HG03135 (cell line): ENCODE data around the gene RESP18.
"Not testable (repeated sequence)": the region's sequence is repeated elsewhere in the genome, so short reads cannot be mapped to it uniquely, and the experiment has no call there.

Experiments used
- ATAC-seq: cut with Tn5 transposase; IDR thresholded peaks from one replicate; pipeline ENCODE4 v1.9.1; 2021; ENCODE audit warnings: mild to moderate bottlenecking, moderate library complexity; ENCODE audit not compliant: unreplicated experiment

Gene RESP18

DNA sequence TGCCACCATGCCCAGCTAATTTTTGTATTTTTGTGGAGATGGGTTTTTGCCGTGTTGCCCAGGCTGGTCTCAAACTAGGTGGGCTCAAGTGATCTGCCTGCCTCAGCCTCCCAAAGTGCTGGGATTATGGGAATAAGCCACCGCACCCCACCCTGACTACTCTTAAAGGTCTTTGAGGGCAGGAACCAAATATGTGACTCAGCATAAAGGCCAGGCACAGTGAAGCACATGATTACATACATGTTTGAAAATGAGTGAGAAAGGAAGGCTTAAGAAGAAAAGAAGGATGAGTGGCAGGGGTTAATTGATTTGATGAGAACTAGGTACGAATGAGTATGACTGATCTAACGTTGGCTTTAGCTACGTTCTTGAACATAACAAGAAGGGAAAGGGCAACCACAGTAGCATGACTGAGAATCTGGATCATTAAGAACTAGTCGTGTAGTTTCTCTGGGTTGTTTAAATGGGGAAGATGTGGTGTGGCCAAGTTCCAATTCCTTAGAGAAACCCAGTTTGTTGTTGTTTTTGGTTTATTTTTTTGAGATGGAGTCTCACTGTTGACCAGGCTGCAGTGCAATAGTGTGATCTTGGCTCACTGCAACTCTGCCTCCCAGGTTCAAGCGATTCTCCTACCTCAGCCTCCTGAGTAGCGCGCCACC is 6.8 kb downstream of the RESP18 start:
- no peak for ATAC-seq

DNA sequence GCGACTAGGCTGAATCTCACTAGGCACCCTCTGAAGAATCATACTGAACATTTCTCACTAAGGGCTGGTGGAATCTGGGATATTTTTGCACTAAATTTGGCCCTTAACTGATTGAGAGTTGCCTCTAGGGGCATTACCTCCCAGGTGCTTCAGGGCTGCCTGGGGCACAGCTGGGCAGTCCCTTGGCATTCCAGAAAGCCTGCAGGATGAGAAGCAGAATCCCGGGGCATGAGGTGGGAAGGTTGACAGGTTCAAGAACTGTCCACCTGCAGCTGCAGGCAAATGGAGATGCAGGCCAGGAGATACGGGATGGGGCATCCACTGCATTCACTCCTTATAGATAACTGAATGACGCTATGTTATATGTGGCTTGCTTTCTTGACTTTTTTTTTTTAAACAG is 7.4 kb downstream of the RESP18 start:
- ATAC-seq = no peak

DNA sequence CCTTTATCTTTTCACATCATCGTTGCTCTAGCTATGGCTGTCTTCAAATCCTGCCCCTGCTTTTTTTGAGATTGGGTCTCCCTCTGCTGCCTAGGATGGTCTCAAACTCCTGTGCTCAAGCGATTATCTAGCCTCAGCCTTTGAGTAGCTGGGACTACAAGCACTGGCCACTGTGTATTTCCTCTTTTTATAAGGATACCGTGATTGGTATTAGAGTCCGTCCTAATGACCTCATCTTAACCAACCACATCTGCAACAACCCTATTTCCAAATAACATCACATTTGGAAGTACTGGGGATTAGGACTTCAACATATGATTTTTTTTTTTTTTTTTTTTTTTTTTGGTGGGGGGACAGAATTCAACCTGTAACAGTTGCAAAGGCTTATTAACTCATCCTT is 9.1 kb downstream of the RESP18 start:
- ATAC-seq = no peak

DNA sequence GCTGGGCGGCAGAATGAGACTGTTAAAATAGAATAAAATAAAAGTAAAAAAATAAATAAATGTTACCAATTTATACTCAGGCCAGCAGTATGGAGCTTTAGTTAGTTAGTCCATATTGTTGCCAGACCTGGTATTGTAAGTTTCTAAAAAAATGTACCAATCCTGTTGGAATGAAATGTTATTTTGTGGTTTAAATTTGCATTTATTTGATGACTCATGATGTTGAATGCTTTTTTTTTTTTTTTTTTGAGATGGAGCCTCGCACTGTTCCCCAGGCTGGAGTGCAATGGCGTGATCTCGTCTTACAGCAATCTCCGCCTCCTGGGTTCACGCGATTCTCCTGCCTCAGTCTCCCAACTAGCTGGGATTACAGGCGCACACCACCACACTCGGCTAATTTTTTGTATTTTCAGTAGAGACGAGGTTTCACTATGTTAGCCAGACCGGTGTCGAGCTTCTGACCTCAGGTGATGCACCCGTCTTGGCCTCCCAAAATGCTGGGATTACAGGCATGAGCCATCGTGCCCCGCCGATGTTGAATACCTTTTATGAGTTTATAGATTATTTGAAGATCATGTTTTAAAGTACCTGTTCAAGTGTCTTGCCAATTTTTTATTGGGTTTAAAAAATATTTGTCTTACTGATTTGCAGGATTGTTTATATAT is 17.6 kb downstream of the RESP18 start:
- ATAC-seq = no peak

DNA sequence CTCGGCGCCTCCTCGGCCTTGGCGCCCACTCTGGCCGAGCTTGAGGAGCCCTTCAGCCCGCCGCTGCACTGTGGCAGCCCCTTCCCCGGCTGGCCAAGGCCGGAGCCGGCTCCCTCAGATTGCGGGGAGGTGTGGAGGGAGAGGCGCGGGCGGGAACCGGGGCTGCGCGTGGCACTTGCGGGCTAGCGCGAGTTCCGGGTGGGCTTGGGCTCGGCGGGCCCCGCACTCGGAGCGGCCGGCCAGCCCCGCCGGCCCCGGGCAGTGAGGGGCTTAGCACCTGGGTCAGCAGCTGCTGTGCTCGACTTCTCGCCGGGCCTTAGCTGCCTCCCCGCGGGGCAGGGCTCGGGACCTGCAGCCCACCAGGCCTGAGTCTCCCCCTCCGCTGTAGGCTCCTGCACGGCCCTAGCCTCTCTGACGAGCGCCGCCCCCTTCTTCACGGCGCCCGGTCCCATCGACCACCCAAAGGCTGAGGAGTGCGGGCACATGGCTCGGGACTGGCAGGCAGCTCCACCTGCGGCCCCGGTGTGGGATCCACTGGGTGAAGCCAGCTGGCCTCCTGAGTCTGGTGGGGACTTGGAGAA is 19.8 kb downstream of the RESP18 start:
- not testable (repeated sequence) for ATAC-seq

DNA sequence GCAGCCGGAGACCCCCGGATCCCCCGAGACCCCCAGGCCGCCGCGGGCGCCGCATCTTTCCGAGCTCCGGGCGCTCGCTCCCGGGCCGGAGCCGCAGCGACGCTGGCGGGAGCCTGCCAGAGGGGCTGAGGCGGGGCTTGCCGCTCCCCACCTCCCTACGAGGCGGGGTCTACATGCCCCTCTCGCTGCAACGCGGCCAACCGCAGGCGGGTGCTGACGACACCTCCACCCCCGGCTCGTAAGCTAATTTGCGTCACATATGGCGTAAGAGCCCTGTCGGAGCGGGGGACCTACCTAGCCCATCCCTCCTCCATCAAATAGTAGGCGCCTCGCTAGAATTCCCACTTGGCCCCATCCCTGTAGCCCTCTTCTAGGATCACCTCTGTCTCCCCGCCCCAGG is 23.3 kb downstream of the RESP18 start, which contains the start of gene PTPRN:
Gene PTPRN (minus strand): TSS at position 124 of the 400 bp plus-strand sequence. CDS start 69 bp downstream, at position 55.
- ATAC-seq = no peak

DNA sequence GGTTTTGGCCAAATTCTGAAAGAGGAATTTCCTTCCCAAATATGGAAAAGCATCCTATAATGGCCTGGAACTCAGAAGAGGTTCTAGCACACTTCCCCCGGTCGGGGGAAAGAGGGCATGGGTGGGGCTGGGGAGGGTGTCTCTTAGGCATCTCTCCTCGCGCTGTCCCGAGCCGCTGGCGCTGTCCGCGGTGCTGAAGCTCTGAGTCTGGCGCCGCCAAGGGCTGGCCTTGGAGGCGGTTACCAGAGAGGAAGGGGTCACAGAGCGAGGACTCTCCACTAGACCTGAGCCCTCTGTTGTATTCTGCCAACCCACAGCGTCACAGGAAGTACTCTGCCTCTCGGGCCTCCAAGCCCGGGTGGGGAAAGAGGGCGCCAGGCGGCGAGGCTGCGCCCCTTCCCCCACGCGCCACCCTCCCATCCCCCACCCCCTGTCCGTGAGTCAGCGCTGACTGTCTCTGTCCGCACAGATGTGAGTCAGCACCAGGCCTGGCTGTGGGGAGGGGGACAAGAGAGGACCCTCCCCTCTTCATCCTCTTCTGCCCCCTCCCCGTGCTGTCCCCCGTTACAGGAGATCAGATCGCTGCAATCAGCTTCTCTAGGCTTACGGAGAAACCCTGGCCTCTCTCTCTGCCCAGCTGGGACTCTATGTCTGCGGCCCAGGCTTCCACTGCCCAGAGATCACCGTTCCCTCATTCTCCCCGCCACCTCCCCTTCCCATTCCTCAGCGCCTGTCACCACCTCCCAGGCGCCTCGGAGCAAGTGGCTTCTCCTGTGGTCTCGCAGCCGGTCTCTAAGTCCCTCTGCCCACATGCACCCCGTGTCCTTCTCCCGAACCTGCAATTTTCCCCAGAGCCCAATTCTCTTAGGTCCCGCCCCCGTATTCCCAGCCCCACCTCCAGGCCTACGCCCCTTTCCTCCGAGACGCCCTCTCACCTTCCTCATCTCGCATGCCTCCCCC is 24.1 kb downstream of the RESP18 start:
- ATAC-seq = no peak

DNA sequence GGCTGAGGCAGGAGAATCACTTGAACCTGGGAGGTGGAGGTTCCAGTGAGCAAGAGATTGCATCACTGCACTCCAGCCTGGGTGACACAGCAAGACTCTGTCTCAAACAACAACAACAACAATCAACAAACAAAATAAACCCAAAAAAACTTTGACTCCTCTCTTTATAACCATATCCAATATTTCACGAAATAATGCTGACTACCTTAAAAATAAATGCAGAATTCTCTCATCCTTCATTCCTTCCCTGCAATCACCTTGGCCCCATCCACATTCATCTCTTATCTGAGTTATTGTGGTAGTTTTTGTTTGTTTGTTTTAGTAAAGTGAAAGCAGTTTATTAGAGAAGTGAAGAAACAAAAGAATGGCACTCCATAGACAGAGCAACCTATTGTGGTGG is 26.5 kb downstream of the RESP18 start:
- ATAC-seq = no peak

DNA sequence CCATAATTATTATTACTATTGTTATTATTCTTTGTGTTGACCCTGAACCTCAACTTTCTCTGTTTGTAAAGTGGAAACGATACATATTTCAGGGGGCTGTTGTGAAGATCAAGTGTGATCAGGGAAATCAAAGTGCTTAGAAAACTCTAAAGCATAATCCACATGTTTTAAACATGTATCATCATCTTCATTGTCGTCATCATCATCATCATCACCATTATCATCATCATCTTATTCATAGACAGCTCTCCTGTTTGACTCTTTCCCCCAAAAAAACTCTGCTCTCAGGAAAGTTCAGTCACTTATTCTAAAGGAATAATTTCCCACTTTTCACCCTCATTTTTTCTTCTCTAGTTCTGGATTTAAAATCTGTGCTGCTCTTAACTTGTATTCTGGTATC is 28.3 kb downstream of the RESP18 start:
- no peak for ATAC-seq

DNA sequence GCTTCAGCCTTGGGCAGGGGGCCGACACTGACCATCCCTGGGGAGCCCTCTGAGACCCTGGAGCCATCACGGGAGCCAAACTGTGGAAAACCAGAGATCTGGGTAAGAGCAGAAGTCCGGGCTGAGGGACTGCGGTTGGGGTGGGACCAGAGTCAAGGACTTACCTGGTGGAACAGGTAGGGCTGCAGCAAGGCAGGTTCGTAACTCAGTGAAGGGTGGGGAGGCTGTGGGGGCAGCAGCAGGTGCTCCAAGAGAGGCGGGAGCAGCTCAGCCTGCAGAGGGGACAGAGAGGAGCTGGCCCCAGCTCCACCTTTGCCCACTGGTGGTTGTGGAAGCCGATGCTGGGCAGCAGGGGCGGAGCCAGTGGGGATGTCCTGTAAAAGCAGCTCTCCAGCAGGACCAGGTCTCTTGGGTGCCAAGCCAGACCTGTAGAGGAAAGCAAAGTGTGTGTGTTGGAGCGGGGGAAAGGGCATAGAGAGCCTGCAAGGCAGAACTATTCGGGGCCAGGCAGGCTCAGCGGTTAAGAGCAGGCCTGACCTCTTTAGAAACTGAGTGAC is 30.1 kb downstream of the RESP18 start:
- ATAC-seq = no peak

DNA sequence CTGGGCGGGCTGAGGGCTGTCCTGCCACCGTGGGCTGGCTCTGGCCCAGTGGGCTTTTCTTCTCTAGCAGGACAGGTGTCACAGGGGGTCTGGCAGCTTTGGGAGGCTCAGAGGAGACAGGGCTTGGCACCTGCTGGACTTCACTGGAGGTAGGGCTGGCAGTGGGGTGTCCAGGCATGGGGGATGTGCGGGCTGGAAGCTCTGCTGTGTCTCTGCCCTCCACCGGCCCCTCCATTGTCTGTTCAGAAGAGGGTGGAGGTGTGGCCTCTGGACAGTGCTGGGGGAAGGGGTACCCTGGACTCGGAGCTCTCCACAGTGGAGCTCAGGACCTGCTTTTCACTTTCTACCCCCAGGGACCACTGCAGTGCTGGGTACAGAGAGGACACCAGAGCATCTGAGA is 32.5 kb downstream of the RESP18 start:
- no peak for ATAC-seq

DNA sequence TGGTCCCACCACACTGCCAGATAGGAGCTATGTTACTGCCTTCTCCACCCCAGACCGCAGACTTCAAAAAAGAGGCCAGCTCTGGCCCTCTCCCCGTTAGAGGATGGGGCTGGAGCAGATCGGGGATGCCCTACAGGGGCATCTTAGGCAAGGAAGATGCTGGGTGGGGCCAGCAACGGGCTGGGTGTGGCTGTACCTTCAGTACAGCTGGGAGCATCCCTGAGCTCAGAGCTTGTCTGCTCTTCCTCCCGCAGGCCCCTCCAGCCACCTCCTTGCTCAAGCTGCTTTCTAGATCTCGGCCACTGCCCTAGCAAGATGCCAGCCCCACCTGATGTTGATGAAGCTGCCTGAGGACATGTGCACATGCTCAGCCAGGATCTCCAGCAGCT is 33.2 kb downstream of the RESP18 start:
- ATAC-seq = no peak

DNA sequence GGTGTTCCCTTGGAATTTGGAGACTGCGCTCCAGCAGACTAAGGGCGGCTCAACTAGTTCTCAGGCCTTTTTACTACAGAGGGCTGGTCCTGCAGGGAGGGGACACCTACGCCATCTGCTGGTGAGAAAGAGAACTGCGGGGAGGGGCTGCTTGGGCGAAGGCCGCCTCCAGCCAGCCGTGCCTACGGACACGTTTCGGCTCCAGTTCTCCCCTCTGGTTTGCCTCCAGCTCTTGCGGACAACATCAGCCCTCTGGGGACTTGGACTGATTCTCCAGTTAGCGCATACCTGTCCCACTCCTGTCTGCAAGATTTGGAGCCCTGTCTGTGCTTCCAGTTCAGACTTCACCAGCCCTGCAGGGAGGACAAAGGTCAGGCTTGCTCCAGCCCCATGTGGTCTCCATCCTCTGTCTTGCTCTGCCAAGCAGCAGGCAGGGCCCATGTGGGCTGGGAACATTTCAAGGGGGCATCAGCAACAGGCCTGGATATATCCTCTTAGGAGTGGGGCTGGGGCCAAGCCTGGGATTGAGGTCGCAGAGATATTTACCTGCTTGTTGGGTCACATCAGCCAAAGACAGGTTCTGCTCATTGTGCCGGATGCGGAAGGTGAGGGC is 33.7 kb downstream of the RESP18 start:
- peak; percentile 37 for ATAC-seq

DNA sequence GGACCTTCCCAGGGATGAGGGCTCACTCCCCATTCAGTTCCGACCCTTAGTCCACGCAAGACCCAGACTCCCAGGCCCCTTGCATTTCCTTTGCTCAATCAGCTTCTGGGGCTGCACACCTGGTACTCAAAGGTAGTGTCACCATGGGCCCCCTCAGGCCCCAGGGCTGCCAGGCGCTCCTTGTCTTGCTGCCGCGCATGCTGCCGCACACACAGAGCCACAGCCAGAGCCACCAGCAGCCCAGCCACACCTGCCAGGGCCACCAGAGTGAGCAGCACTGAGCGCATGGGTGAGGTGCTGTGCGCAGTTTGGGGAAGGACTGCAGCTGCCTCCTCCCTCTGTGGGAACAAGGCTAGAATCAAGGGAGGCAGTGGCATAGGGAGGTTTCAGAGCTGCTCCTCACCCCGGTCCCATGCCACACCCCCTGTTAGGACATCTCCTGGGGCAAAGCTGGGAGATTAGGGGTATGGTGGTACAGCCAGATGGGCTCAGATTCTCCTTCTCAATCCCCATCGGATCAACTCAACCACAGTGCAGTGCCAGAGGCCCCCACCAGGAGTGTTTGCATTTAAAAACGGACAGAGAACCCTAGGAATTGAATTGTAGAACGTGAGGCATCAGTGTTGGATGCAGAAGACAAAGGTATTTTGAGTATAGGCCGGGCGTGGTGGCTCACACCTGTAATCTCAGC is 34.6 kb downstream of the RESP18 start:
- ATAC-seq = no peak

DNA sequence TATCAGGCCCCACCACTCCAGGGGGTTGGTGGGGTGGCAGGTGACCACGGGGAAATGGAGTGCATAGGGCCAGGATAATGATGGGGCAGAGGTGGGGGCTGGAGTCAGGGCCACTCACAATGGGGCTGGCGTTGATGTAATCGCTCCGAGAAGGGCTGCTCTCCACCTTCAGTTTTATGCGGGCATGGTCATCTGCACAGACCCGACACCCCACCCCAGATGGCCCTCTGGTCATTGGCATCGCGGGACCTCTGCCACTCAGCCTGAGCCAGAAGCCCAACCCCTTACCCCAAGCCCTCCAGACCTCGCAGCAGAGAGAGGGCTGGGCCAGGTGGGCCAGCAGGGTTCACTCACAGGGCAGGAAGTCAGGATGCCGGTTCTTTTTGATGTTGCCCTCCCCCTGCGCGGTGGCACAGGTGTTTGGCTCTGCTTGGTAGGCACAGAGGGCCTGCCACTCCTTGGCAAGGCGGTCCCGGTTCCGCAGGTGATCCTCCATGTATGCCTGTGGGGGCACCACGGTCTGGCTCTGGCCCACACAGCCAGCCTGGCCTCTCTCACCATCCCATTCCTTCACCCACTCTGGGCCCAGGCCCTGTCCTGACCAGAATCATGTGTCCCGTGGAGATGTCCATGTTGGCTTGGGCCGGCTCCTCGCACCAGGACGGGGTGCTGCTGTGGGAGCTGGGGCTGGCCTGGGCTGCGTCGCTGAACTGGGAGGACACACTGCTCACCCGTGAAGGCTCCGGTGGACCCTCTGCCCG is 35.7 kb downstream of the RESP18 start:
- no peak for ATAC-seq

DNA sequence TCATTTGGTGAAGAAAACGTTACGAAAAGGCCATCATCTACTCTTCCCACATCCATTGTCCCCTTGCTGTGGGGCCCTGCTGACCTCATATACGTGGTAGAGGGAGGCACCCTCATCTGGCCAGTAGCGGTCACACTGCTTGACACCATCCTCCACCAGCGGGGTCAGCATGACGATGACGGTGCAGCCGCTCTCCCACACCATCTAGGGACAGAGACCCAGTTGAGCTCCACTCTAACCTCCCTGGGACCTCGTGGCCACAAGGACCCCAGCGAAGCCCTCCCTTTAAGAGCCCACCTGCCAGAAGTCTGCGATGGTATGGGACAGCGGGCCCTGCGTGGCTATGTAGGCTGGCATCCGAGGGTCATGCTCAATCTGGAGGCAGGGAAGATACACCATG is 36.4 kb downstream of the RESP18 start:
- ATAC-seq = no peak

DNA sequence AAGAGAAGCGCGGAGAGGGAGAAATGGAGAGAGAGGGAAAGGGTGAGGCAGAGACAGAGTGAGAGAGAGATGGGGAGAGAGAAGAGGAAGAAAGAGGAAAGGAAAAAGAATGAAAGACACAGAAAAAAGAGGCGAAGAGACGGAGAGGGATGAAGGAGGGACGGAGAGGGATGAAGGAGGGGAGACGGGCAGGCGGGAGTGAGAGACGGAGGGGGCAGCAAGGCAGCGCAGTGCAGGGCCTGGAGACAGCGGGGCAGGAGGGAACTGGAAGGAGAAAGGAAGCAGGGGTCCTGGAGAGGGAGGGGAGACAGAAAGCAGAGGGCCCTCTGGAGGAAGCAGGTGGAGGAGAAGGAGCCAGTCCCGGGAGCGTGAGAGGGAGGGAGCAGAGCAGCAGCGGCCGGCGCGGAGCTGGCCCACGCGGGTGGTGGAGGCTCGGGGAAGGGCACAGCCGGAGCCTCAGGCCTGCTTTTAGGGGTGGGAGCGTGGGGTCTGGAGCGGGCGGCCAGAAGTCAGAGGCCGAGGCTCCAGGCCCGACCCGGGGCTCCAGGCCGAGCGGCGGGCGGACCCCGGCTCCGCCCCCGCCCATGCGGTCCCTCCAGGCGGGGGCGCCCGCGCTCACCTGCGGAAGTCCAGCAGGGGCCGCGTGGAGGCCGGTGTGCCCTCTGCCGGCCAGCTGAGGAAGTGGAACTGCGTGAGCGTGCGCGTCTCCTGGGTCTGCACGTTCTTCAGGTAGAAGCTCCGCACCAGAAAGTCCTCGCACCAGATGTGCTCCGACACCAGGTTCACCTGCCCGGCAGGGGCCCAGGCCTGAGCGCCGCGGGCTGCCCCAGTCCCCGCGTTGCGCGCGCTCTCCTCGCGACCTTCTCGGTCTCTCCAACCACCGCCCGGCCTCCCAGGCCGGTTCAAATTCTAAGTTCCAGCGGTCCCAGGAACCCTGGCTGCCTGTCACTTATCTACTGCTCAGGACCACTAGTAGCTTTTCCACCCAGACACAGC is 37.9 kb downstream of the RESP18 start:
- ATAC-seq = peak; percentile 88

DNA sequence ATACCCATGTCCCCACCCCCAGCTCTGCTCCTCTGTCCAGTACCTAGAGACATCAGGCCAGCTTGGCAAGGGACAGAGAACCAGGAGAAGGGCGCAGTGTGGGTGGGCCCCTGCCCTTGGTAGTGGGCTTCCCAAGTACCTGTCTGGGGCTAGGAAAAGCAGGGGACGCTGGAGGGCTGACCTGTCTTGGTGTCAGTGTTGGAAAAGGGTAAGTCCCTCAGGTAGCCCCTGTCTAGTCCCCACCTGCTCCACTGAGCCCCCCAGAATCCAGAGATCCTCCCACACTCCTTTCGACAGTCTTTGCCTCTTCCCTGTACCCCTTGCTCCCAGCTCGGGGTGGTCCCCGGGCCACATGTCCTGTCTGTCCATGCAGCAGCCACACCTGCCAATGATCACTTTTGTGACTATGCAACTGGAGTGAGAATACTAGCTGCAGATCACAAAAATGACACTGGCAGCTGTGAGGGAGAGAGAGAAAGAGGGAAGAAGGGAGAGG is 38.8 kb downstream of the RESP18 start:
- ATAC-seq = no peak
